GM23248 (cell line): Measurements from ENCODE around the gene FAM32A. TPM values are rescaled to one million over a fixed set of nuclear protein-coding genes. Genes with fewer than 3 reads are reported as not detected.

Experiments
- DNase-seq: peaks from one replicate; pipeline ENCODE4 v3.0.0-alpha.2; 2015
- H2AFZ ChIP-seq: fragments of 200-600 bp; sonication (generic); 2 replicates; pipeline ENCODE4 v1.6.1; 2016; ENCODE audit warnings: antibody characterized with exemption
- H3F3A ChIP-seq: fragments of 200-600 bp; sonication (generic); 2 replicates; pipeline ENCODE4 v1.6.1; 2016; ENCODE audit warnings: mild to moderate bottlenecking, antibody characterized with exemption, mixed run types; ENCODE audit not compliant: insufficient read depth
- H3K27ac ChIP-seq: fragments of 200-600 bp; sonication (generic); 2 replicates; pipeline ENCODE4 v1.5.1; 2016; ENCODE audit warnings: mild to moderate bottlenecking
- H3K27me3 ChIP-seq: fragments of 200-600 bp; sonication (generic); replicated peaks from 2 replicates; pipeline ENCODE4 v1.6.1; 2016; ENCODE audit warnings: mild to moderate bottlenecking; ENCODE audit not compliant: insufficient read depth
- H3K36me3 ChIP-seq: fragments of 200-600 bp; sonication (generic); 2 replicates; pipeline ENCODE4 v1.6.1; 2016; ENCODE audit warnings: low read depth, mild to moderate bottlenecking
- H3K4me1 ChIP-seq: fragments of 200-600 bp; sonication (generic); 2 replicates; pipeline ENCODE4 v1.6.1; 2016; ENCODE audit warnings: mild to moderate bottlenecking; ENCODE audit not compliant: insufficient read depth
- H3K4me2 ChIP-seq: fragments of 200-600 bp; sonication (generic); one replicate; pipeline ENCODE4 v1.6.1; 2016; ENCODE audit warnings: mild to moderate bottlenecking; ENCODE audit not compliant: unreplicated experiment
- H3K4me3 ChIP-seq: fragments of 200-600 bp; sonication (generic); 2 replicates; pipeline ENCODE4 v1.5.1; 2016; ENCODE audit warnings: mild to moderate bottlenecking
- H3K79me2 ChIP-seq: fragments of 200-600 bp; sonication (generic); 2 replicates; pipeline ENCODE4 v1.6.1; 2016; ENCODE audit warnings: mild to moderate bottlenecking; ENCODE audit not compliant: insufficient read depth
- H3K9ac ChIP-seq: fragments of 200-600 bp; sonication (generic); 2 replicates; pipeline ENCODE4 v1.6.1; 2016; ENCODE audit warnings: mild to moderate bottlenecking
- H3K9me2 ChIP-seq: fragments of 200-600 bp; sonication (generic); 2 replicates; pipeline ENCODE4 v1.6.1; 2016; ENCODE audit warnings: mixed run types, mild to moderate bottlenecking, moderate library complexity; ENCODE audit not compliant: insufficient read depth
- H3K9me3 ChIP-seq: fragments of 200-600 bp; sonication (generic); one replicate; pipeline ENCODE4 v1.6.1; 2017; ENCODE audit warnings: low read depth
- H4K20me1 ChIP-seq: fragments of 200-600 bp; sonication (generic); 2 replicates; pipeline ENCODE4 v1.6.0; 2016; ENCODE audit not compliant: insufficient read depth
- EZH2 ChIP-seq: fragments of 200-600 bp; sonication (generic); IDR thresholded peaks from 2 replicates; pipeline ENCODE4 v1.6.1; 2018; ENCODE audit warnings: antibody characterized with exemption, mild to moderate bottlenecking; ENCODE audit not compliant: insufficient read depth, poor library complexity, severe bottlenecking
- EZH2phosphoT487 ChIP-seq: fragments of 200-600 bp; sonication (generic); IDR thresholded peaks from 2 replicates; pipeline ENCODE4 v1.6.1; 2018; ENCODE audit warnings: antibody characterized with exemption, moderate library complexity, mild to moderate bottlenecking, low read depth; ENCODE audit not compliant: insufficient read depth
- WGBS, 2 experiments: methylation state at CpG; one replicate each; pipeline ENCODE4 v1.1.6; 2015 to 2017; ENCODE audit warnings: low lambda C conversion rate in 2 of 2, low coverage in 1 of 2; ENCODE audit errors: missing lambda C conversion rate in 2 of 2; 5-methylcytosine and 5-hydroxymethylcytosine counted together
- in situ Hi-C: fragments of 300-500 bp; cut with MboI; formaldehyde crosslinking; loops from 2 replicates; pipeline ENCODE4 v1.15.0; 2020
- polyA plus RNA-seq: library from polyadenylated mRNA; unstranded; fragments of >200 nt; fragmentation: Nextera tagmentation; extraction: Ambion mirVana; gene quantifications from 2 replicates; pipeline ENCODE4 v1.2.1, GENCODE V29; 2016
- total RNA-seq: library from RNA; depleted of rRNA; stranded (reverse); fragments of >200 nt; shearing (Covaris generic); gene quantifications from 2 replicates; pipeline ENCODE4 v1.2.3, GENCODE V29; 2014

FAM32A gene
- total and polyA plus RNA-seq, 2 experiments from 2014 or later: 114 to 126 TPM

DNA sequence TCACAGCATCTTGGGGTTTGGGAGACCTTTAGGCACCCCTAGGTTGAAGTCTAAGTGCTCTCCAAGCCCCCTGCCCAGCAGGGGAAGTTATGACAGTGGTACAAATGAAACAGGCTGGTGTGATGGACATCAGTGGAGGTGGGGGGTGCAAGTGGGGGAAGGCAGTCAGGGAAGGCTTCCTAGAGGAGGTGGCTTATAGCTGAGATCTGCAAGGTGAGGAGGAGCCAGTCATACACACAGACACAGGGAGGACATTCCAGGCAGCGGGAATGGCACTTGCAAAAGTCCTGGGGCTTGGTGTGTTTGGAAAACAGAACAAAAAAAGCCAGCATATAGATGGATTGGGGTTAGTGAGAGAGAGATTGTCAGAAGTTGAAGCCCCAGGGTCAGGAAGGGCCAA lies 30.1 kb upstream of the FAM32A start:
- no peaks in the 10 kb centered on the region for H3K36me3 ChIP-seq
- H3K9ac ChIP-seq: no peak overlapping the region
- no peaks in the 10 kb centered on the region for H3K9me3 ChIP-seq
- no peaks in the 10 kb centered on the region for H3F3A ChIP-seq
- H3K27me3 ChIP-seq: 0 out of 2 replicates have a peak, but pooled peaks cover 7% of the 10 kb centered on the region
- H3K27ac ChIP-seq: no peak overlapping the region
- in situ Hi-C loops: no loop called here
- no peak for TF ChIP-seq EZH2phosphoT487
- TF ChIP-seq EZH2: no peak
- H3K4me2 ChIP-seq: no peak overlapping the region
- no peaks in the 10 kb centered on the region for H3K79me2 ChIP-seq
- WGBS, 2 experiments: 70 to 72% methylated on average over 1 of the region's 1 CpG
- no peak overlapping the region for H2AFZ ChIP-seq
- no peaks in the 10 kb centered on the region for H4K20me1 ChIP-seq
- no peak for DNase-seq
- H3K4me1 ChIP-seq: no peaks in the 10 kb centered on the region
- no peaks in the 10 kb centered on the region for H3K9me2 ChIP-seq
- no peak overlapping the region for H3K4me3 ChIP-seq

DNA sequence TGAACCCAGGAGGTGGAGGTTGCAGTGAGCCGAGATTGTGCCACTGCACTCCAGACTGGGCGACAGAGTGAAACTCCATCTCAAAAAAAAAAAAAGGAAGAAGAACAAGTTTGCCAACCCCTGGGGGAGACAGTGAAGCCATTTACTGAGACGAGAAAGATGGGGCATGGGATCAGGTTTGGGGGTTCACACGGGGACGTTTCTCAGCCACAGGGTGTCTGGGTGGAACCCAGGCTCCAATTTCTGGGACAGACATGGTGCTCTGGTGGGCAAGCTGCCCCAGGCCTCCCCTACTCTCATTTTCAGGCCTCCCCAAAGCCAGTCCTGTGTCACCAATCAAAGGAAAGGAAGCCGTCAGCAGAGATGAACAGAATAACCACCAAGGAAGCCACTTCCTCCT lies 28.3 kb upstream of the FAM32A start:
- Histone ChIP-seq H4K20me1 (no peaks in the 10 kb centered on the region), H3K27ac (no peak overlapping the region), H3K9ac (no peak overlapping the region), H2AFZ (no peak overlapping the region), H3K79me2 (no peaks in the 10 kb centered on the region), H3K27me3 (0 out of 2 replicates have a peak, but pooled peaks cover 7% of the 10 kb centered on the region), H3F3A (peaks cover 8% of the 10 kb centered on the region; the same call in 1 of the 2 replicates), H3K9me3 (no peaks in the 10 kb centered on the region), H3K9me2 (no peaks in the 10 kb centered on the region), H3K4me1 (peaks cover 10% of the 10 kb centered on the region), H3K4me3 (no peak overlapping the region), H3K36me3 (no peaks in the 10 kb centered on the region), H3K4me2 (no peak overlapping the region)
- no peak for DNase-seq
- TF ChIP-seq EZH2 (no peak), EZH2phosphoT487 (no peak)
- in situ Hi-C loops: no loop called here
- 72 to 77% methylated on average over 6 of the region's 6 CpGs for WGBS, 2 experiments

DNA sequence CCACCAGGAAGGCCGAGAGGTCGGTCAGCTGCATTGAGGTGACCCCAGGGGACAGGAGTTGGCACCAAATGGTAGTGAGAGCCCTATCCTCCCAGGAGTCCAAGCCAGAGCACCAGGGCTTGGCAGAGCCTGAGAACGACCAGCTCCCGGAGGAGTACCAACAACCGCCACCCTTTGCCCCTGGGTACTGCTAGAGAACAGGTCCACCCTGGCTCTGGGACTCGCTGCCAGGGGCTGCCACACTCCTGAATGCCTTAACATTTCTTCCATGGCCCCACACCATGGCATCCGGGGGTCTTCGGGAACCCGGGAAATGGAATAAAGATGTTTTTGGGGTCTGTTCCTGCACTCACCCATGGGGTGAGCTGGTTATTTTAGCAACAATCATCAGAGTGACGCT lies 27.6 kb upstream of the FAM32A start:
- Histone ChIP-seq H3K9me2 (no peaks in the 10 kb centered on the region), H3K27me3 (0 out of 2 replicates have a peak, but pooled peaks cover 7% of the 10 kb centered on the region), H3K36me3 (no peaks in the 10 kb centered on the region), H3K27ac (no peak overlapping the region), H3K9me3 (no peaks in the 10 kb centered on the region), H4K20me1 (no peaks in the 10 kb centered on the region), H3K79me2 (no peaks in the 10 kb centered on the region), H3K4me2 (no peak overlapping the region), H3K4me3 (no peak overlapping the region), H3K9ac (no peak overlapping the region), H3K4me1 (peaks cover 10% of the 10 kb centered on the region), H2AFZ (no peak overlapping the region), H3F3A (peaks cover 13% of the 10 kb centered on the region)
- WGBS, 2 experiments: 73 to 78% methylated on average over 9 to 10 of the region's 10 CpGs
- no peak for DNase-seq
- TF ChIP-seq EZH2 (no peak), EZH2phosphoT487 (no peak)
- in situ Hi-C loops: no loop called here

DNA sequence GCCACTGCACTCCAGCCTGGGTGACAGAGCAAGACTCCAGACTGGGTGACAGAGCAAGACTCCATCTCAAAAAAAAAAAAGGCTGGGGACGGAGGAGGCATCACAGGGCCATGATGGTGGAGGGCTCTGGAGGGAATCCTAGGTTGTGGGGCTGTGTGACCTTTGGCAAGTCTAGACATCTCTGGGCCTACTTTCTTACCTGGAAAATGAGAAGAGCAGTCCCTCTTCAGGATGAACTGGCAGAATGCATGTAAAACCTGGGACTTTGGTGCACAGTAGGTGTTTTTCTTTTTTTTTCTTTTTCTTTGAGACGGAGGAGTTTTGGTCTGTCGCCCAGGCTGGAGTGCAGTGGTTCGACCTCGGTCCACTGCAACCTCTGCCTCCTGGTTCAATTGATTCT lies 25.6 kb upstream of the FAM32A start:
- Histone ChIP-seq H3K9ac (no peak overlapping the region), H3K4me2 (no peak overlapping the region), H2AFZ (no peak overlapping the region), H3K36me3 (no peaks in the 10 kb centered on the region), H3F3A (peaks cover 13% of the 10 kb centered on the region), H3K27ac (no peak overlapping the region), H3K4me1 (peaks cover 10% of the 10 kb centered on the region), H3K4me3 (no peak overlapping the region), H3K79me2 (no peaks in the 10 kb centered on the region), H3K9me3 (no peaks in the 10 kb centered on the region), H3K27me3 (0 out of 2 replicates have a peak, but pooled peaks cover 7% of the 10 kb centered on the region), H3K9me2 (no peaks in the 10 kb centered on the region), H4K20me1 (no peaks in the 10 kb centered on the region)
- DNase-seq: no peak
- 78 to 83% methylated on average over 5 of the region's 5 CpGs for WGBS, 2 experiments
- no peak for TF ChIP-seq EZH2
- no peak for TF ChIP-seq EZH2phosphoT487
- in situ Hi-C loops: no loop called here

DNA sequence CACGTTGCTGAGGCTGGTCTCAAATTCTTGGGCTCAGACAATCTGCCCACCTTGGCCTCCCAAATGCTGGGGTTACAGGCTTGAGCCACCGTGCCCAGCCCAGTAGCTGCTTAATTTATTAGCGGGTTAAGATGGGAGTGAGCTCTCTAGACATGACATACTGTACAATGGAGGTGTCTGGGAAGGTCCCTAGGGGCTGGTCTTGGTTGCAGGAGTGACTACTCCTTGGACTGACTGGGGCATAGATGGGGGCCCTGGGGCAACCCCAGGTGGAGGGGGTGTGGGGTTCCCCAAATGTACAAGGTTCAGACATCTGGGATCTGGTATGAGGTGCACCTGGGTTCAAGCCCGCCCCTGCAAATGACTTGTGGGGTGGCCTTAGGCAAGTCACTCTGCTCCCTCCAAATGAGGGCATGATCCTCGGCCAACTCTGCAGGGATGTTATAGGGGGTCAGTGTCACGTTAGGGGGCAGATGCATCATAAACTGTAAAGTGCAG lies 24.7 kb upstream of the FAM32A start:
- Histone ChIP-seq H3K36me3 (no peaks in the 10 kb centered on the region), H2AFZ (no peak overlapping the region), H3K4me1 (peaks cover 10% of the 10 kb centered on the region), H3K79me2 (no peaks in the 10 kb centered on the region), H3K27ac (no peak overlapping the region), H4K20me1 (no peaks in the 10 kb centered on the region), H3F3A (peaks cover 13% of the 10 kb centered on the region), H3K4me2 (no peak overlapping the region), H3K4me3 (no peak overlapping the region), H3K9ac (no peak overlapping the region), H3K9me3 (no peaks in the 10 kb centered on the region), H3K27me3 (no peaks in the 10 kb centered on the region), H3K9me2 (no peaks in the 10 kb centered on the region)
- TF ChIP-seq EZH2phosphoT487: no peak
- in situ Hi-C loops: no loop called here
- whole genome bisulfite sequencing, 2 experiments: 57 to 70% methylated on average over 6 of the region's 6 CpGs
- DNase-seq: no peak
